H54 (cell line): Measurements from ENCODE around the gene HDAC6.
"Not testable (repeated sequence)": the region's sequence is repeated elsewhere in the genome, so short reads cannot be mapped to it uniquely, and the experiment has no call there.

ENCODE experiments used
- DNase-seq: peaks from one replicate; pipeline ENCODE4 v3.0.0; 2011; ENCODE audit warnings: low spot score, mixed read lengths; ENCODE audit not compliant: insufficient read length
- FAIRE-seq: peaks from 3 replicates; lab custom pipeline; 2011; peaks lifted over from hg19 to GRCh38; lab: Jason Lieb, UNC
- POLR2A ChIP-seq: IDR thresholded peaks from 2 replicates; pipeline ENCODE4 v1.6.1; 2011; ENCODE audit warnings: low read depth, mild to moderate bottlenecking, low read length

The HDAC6 gene

GRCh38 chrX:48854898-48855297, 53.0 kb downstream of the HDAC6 start:
- no peak for TF ChIP-seq POLR2A
- no peak for FAIRE-seq
- no peak for DNase-seq

GRCh38 chrX:48864210-48864609, 62.3 kb downstream of the HDAC6 start:
- FAIRE-seq: no peak
- no peak for DNase-seq
- TF ChIP-seq POLR2A: no peak

DNA sequence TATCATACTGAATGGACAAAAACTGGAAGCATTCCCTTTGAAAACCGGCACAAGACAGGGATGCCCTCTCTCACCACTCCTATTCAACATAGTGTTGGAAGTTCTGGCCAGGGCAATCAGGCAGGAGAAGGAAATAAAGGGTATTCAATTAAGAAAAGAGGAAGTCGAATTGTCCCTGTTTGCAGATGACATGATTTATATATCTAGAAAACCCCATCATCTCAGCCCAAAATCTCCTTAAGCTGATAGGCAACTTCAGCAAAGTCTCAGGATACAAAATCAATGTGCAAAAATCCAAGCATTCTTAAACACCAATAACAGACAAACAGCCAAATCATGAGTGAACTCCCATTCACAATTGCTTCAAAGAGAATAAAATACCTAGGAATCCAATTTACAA, 70.2 kb downstream of the HDAC6 start:
- not testable (repeated sequence) for FAIRE-seq, DNase-seq
